ENCODE measurements around the gene SLC25A33. TPM values are rescaled to one million over a fixed set of nuclear protein-coding genes. Genes with fewer than 3 reads are reported as not detected.
"Not testable (repeated sequence)": the region's sequence is repeated elsewhere in the genome, so short reads cannot be mapped to it uniquely, and the experiment has no call there.

Gene SLC25A33
- total RNA-seq, 2 experiments from 2014 or later: 4.4 to 6.1 TPM

DNA sequence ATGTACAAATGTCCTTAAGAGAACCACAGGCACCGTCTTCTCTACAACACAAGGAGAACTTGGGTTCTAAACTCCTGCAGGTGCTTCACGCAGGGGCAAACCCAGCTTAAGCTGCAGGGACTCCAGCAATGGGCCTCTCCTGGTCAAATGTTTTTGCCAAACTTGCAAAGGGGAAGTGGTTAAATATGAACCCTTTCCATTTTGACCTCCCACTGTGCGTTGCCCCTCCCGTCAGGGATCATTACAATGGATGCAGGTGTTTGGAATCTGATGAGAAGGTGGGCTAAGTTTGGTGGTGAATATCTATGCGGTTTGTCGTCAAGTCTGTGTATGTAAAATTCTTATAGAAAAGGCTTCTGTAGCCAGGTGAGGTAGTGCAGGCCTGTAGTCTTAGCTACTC is 29.1 kb upstream of the SLC25A33 start:
- H3K36me3 Mint-ChIP-seq (ENCODE audit: low read depth): no peaks in the 10 kb centered on the region
- no peaks in the 10 kb centered on the region for H3K27me3 Mint-ChIP-seq
- DNase-seq: no peak
- ChIA-PET POLR2A (interaction anchor here (0.5 kb wide), 1 partner anchor 211 kb away, joined by 5 read pairs; no protein-coding TSS in a partner anchor), CTCF (interaction anchor here (0.7 kb wide), 1 partner anchor 460 kb away, joined by 3 read pairs; no protein-coding TSS in a partner anchor)
- no peak for ATAC-seq
- H3K9me3 Mint-ChIP-seq (ENCODE audit: low read depth): no peaks in the 10 kb centered on the region
- no peak overlapping the region for H3K4me3 Mint-ChIP-seq
- no peaks in the 10 kb centered on the region for H3K4me1 Mint-ChIP-seq
- H3K27ac Mint-ChIP-seq: no peak overlapping the region
- intact Hi-C loops (cut with DNase I, micrococcal nuclease): no loop called here

DNA sequence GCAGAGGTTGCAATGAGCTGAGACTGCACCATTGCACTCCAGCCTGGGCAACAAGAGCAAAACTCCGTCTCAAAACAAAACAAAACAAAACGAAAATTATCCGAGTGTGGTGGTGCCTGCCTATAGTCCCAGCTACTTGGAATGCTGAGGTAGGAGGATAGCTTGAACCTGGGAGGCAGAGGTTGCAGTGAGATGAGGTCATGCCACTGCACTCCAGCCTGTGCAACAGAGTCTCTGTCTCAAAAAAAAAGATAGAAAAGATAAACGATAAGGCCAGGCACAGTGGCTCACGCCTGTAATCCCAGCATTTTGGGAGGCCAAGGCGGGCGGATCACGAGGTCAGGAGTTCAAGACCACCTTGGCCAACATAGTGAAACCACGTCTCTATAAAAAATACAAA is 23.7 kb upstream of the SLC25A33 start:
- POLR2A ChIA-PET; ATAC-seq; H3K4me1 Mint-ChIP-seq; H3K27me3 Mint-ChIP-seq; intact Hi-C loops (cut with DNase I, micrococcal nuclease); H3K9me3 Mint-ChIP-seq (ENCODE audit: low read depth); DNase-seq; H3K36me3 Mint-ChIP-seq (ENCODE audit: low read depth); CTCF ChIA-PET; H3K27ac Mint-ChIP-seq; H3K4me3 Mint-ChIP-seq: not testable (repeated sequence)

DNA sequence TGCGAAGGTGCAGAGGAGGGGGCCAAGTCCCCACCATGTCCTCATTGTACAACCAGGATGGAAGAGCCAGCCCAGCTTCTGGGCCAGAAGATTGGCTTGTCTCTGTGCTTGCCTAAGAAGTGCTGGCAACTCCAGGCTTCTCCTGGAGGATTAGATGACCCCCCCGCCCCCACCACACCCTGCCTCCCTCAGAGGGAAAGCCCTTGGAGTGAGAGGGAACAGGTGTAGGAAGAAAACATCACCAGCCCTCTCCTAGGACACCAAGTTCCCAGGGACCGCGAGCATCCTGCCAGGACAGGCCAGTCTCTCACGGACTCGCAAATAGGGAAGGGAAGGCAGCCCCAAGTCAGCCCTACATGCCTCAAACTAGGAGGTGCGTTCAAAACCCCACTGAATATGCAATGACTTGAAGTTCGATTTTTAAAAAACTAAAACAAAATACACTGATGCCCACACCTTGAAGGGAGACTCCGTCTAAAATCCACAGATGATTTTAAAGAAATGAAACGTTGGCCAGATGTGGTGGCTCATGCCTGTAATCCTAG is 20.7 kb upstream of the SLC25A33 start:
- ATAC-seq (no peak), DNase-seq (no peak)
- H3K9me3 Mint-ChIP-seq (ENCODE audit: low read depth): no peaks in the 10 kb centered on the region
- ChIA-PET CTCF (no interaction called here), POLR2A (no interaction called here)
- H3K36me3 Mint-ChIP-seq (ENCODE audit: low read depth): no peaks in the 10 kb centered on the region
- intact Hi-C loops (cut with DNase I, micrococcal nuclease): no loop called here
- peaks cover 3% of the 10 kb centered on the region for H3K4me1 Mint-ChIP-seq
- no peak overlapping the region for H3K4me3 Mint-ChIP-seq
- no peak overlapping the region for H3K27ac Mint-ChIP-seq
- H3K27me3 Mint-ChIP-seq: no peaks in the 10 kb centered on the region

DNA sequence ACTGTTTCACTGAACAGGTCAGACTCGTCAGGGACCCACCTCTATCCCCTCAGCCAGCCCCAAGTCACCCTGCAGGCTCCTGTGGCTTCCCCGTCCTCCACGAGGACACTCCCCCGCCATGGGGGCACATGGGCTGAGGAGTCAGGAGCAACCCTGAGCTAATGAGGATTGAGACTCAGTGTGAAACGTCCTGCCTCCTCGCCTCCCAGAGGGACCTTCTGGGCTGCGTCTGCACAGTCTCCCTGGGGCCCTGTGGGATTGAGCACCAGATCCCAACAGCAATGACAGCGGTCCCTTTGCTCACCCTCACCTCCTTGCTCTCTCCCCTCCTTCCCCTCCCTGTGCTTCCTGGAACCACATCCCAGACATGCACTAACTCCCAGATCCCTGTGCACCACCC is 18.9 kb upstream of the SLC25A33 start:
- Mint-ChIP-seq H3K27me3 (no peaks in the 10 kb centered on the region), H3K4me3 (no peak overlapping the region), H3K4me1 (peaks cover 3% of the 10 kb centered on the region), H3K27ac (no peak overlapping the region), H3K9me3 (ENCODE audit: low read depth) (no peaks in the 10 kb centered on the region), H3K36me3 (ENCODE audit: low read depth) (no peaks in the 10 kb centered on the region)
- DNase-seq: no peak
- intact Hi-C loops (cut with DNase I, micrococcal nuclease): no loop called here
- ATAC-seq: no peak
- ChIA-PET POLR2A (no interaction called here), CTCF (no interaction called here)

DNA sequence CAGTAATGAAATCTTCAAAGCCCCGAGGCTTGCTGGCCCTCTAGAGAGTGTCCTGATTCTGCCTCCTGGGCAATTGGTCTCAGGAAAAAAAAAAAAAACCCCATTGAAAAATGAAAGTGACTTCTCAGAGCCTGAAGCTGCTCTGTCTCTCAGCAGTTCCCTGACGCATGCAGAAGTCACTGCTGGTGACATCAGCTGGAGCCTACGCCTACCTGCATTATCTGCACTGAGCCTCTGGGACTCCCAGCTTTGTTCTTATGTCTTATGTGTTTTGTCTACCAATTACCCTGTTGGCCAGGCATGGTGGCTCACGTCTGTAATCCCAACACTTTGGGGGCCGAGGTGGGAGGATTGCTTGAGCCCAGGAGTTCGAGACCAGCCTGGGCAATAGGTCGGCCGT is 10.1 kb upstream of the SLC25A33 start:
- DNase-seq (peak; percentile 24), ATAC-seq (peak; percentile 76)
- Mint-ChIP-seq H3K4me1 (no peaks in the 10 kb centered on the region), H3K27me3 (no peaks in the 10 kb centered on the region), H3K4me3 (no peak overlapping the region), H3K36me3 (ENCODE audit: low read depth) (no peaks in the 10 kb centered on the region), H3K27ac (no peak overlapping the region), H3K9me3 (ENCODE audit: low read depth) (no peaks in the 10 kb centered on the region)
- ChIA-PET POLR2A (interaction anchor here (0.6 to 1.7 kb wide), 3 partner anchors 10 to 920 kb away, joined by 3 to 6 read pairs (median 4); partner anchors contain the start of genes CORT and SLC25A33), CTCF (interaction anchor here (0.6 to 1.6 kb wide), 2 partner anchors 35 to 301 kb away, joined by 3 read pairs; no protein-coding TSS in a partner anchor)
- intact Hi-C loops (cut with DNase I, micrococcal nuclease): no loop called here

DNA sequence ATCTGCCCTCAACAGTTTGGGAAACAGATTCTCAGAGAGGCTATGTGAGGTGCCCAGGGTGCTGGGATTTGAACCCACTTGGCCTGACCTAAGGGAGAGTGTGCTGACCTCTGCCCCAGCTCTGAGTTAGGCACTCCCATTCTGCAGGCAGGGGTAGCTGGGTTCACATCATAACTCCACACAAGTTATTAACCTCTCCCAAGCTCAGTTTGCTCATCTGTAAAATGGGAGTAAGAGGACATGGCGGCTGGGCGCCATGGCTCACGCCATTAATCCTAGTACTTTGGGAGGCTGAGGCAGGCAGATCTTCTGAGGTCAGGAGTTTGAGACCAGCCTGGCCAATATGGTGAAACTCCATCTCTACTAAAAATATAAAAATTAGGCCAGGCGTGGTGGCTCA is 8.9 kb upstream of the SLC25A33 start:
- Mint-ChIP-seq H3K36me3 (ENCODE audit: low read depth) (no peaks in the 10 kb centered on the region), H3K4me3 (no peak overlapping the region), H3K9me3 (ENCODE audit: low read depth) (no peaks in the 10 kb centered on the region), H3K27me3 (no peaks in the 10 kb centered on the region), H3K27ac (no peak overlapping the region), H3K4me1 (no peaks in the 10 kb centered on the region)
- intact Hi-C loops (cut with DNase I, micrococcal nuclease): no loop called here
- POLR2A ChIA-PET: interaction anchor here (1.7 kb wide), 1 partner anchor 9 kb away, joined by 4 read pairs; the partner anchor contains the start of gene SLC25A33
- ATAC-seq (no peak), DNase-seq (no peak)
- CTCF ChIA-PET: interaction anchor here (0.6 to 0.7 kb wide), 3 partner anchors 10 to 120 kb away, joined by 3 read pairs; no protein-coding TSS in a partner anchor

DNA sequence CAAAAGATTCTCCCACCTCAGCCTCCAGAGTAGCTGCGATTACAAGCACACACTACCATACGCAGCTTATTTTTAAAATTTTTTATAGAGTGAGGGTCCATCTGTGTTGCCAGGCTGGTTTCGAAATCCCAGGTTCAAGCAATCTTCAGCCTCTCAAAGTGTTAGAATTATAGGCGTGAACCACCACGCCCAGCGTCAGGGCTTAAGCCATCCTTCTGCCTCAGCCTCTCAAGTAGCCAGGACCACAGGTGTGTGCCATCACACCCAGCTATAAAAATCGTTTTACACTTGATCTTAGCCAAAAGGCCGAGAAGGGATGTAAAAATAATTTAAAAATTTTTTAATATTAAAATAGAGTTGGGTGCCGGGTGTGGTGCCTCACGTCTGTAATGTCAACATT is 4.3 kb upstream of the SLC25A33 start:
- intact Hi-C loops (cut with DNase I, micrococcal nuclease): loop anchor here (5.0 kb wide), 2 partner anchors 52 to 937 kb away; partner anchors contain the start of genes DFFA (in 1 of the 2), PEX14 (in 1 of the 2) and TMEM201 (in 1 of the 2)
- no peak overlapping the region for H3K4me3 Mint-ChIP-seq
- POLR2A ChIA-PET: interaction anchor here (0.6 kb wide), 1 partner anchor 409 kb away, joined by 7 read pairs; no protein-coding TSS in a partner anchor
- CTCF ChIA-PET: no interaction called here
- DNase-seq (no peak), ATAC-seq (no peak)
- H3K36me3 Mint-ChIP-seq (ENCODE audit: low read depth): peaks cover under 1% of the 10 kb centered on the region
- H3K9me3 Mint-ChIP-seq (ENCODE audit: low read depth): no peaks in the 10 kb centered on the region
- no peaks in the 10 kb centered on the region for H3K27me3 Mint-ChIP-seq
- H3K4me1 Mint-ChIP-seq: peaks cover 12% of the 10 kb centered on the region
- no peak overlapping the region for H3K27ac Mint-ChIP-seq

DNA sequence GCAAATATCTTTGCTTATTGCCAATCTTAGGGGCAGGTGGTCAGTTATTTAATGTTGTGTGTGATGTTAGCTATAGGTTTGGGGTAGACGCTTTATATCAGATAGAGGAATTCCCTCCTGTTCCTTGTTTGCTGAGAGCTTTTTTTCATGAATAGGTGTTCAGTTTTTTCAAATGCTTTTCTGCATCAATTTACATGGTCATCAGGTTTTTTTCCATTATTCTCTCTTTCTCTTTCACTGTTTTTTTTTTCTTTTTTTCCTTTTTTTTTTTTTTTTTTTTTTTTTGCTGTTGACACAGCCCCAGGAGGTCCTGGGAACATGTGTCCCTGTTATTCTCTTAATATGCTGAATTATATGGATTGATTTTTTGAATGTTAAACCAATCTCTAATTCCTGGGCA is 3.0 kb upstream of the SLC25A33 start:
- Mint-ChIP-seq H3K27me3 (no peaks in the 10 kb centered on the region), H3K9me3 (ENCODE audit: low read depth) (no peaks in the 10 kb centered on the region), H3K27ac (no peak overlapping the region), H3K4me1 (peaks cover 22% of the 10 kb centered on the region), H3K4me3 (no peak overlapping the region), H3K36me3 (ENCODE audit: low read depth) (peaks cover 6% of the 10 kb centered on the region)
- intact Hi-C loops (cut with DNase I, micrococcal nuclease): loop anchor here (5.0 kb wide), 2 partner anchors 51 to 936 kb away; partner anchors contain the start of genes DFFA (in 1 of the 2), PEX14 (in 1 of the 2) and TMEM201 (in 1 of the 2)
- ChIA-PET CTCF (no interaction called here), POLR2A (no interaction called here)
- ATAC-seq: no peak
- DNase-seq: no peak

DNA sequence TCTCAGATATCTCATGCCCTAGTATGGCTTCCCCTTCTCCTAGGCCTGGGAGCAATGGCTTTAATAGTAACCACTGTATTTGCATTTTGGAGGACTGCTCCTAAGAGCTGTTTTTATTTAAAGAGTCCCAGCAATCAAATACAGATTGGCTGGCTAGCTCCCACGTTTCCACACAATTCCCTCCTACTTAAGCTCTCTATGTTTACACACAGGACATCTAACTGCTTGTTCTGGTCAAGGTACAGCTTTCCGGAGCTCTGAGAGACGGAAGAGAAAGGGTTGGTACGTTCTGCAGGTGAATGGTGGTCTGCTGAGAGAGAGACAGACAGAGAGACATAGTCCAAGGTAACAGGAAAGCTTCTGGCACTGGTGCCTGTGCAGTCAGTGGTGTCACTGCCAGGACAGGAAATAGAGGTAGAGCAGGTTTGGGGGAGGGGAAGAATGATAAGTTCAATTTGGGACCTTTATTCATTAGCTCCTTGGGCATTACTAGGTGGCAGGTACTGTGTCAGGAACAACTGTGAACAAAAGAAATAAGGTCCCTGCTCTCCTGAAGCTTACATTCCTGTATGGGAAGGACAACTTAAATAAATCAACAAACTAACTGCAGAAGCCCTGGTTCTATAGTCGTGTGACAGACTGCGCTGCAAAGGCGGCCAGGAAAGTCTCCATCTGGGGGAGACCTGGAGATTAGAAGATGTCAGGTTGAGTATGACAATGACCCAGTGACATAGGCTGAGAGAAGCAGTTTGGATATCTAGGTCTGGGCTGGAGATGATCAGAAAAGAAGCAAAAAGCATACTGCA is 1.2 kb upstream of the SLC25A33 start:
- no peak for ATAC-seq
- no peak for DNase-seq
- H3K27me3 Mint-ChIP-seq: no peaks in the 10 kb centered on the region
- peaks cover 16% of the 10 kb centered on the region for H3K36me3 Mint-ChIP-seq (ENCODE audit: low read depth)
- peak overlapping the region; percentile 53 for H3K27ac Mint-ChIP-seq
- peaks cover 30% of the 10 kb centered on the region for H3K4me1 Mint-ChIP-seq
- intact Hi-C loops (cut with DNase I, micrococcal nuclease): loop anchor here (2.0 to 5.0 kb wide), 3 partner anchors 49 to 934 kb away; partner anchors contain the start of genes DFFA (in 1 of the 2), PEX14 (in 1 of the 2) and TMEM201 (in 1 of the 2)
- H3K9me3 Mint-ChIP-seq (ENCODE audit: low read depth): no peaks in the 10 kb centered on the region
- POLR2A ChIA-PET: no interaction called here
- H3K4me3 Mint-ChIP-seq: no peak overlapping the region
- CTCF ChIA-PET: interaction anchor here (0.6 to 0.9 kb wide), 2 partner anchors 9 to 43 kb away, joined by 3 to 4 read pairs; no protein-coding TSS in a partner anchor

DNA sequence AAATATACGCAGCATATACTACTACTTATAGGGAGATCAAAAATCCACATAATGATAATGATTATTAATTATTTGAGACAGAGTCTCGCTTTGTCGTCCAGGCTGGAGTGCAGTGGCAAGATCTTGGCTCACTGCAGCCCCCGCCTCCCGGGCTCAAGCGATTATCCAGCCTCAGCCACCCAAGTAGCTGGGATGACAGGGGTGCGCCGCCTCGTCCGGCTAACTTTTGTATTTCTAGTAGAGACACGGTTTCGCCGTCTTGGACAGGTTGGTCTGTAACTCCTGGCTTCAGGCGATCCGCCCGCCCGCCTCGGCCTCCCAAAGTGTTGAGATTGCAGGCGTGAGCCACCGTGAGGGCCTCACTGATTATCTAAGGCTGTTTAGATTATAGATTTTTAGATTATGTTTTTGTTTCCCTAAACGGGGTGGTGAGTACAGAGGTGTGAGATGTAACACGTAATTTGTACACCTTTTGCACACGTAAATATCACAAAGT is 548 bp upstream of the SLC25A33 start:
- ATAC-seq (no peak), DNase-seq (no peak)
- intact Hi-C loops (cut with DNase I, micrococcal nuclease): loop anchor here (1.0 to 5.0 kb wide), 13 partner anchors 43 to 934 kb away; partner anchors contain the start of genes CTNNBIP1 (in 2 of the 2), TMEM201 (in 2 of the 2), DFFA (in 1 of the 2) and GPR157 (in 1 of the 2)
- Mint-ChIP-seq H3K9me3 (ENCODE audit: low read depth) (no peaks in the 10 kb centered on the region), H3K27me3 (no peaks in the 10 kb centered on the region), H3K36me3 (ENCODE audit: low read depth) (peaks cover 16% of the 10 kb centered on the region), H3K4me1 (peaks cover 30% of the 10 kb centered on the region), H3K4me3 (peak overlapping the region; percentile 66), H3K27ac (peak overlapping the region; percentile 78)
- ChIA-PET CTCF (interaction anchor here (0.6 to 1.5 kb wide), 2 partner anchors 43 to 251 kb away, joined by 3 to 4 read pairs; no protein-coding TSS in a partner anchor), POLR2A (interaction anchor here (1.0 to 1.1 kb wide), 2 partner anchors 9 to 20 kb away, joined by 3 to 4 read pairs; no protein-coding TSS in a partner anchor)
